Peyer's patch (tissue), 4 donors: ENCODE measurements around the gene CST3.

Experiments
- POLR2A ChIP-seq, 2 donors: fragments of 450-650 bp; IDR thresholded peaks; one replicate each; pipeline ENCODE4 v1.5.1; 2017; ENCODE audit warnings: antibody characterized with exemption in 2 of 2, mild to moderate bottlenecking in 2 of 2, moderate library complexity in 2 of 2
- TF ChIP-seq, protein P1 (sequence below), 6 experiments: fragments of 450-650 bp in 4 of 6; fragments of 200-600 bp in 2 of 6; sonication (generic) in 1 of 6; IDR thresholded peaks; one replicate each; pipeline ENCODE4 v1.5.1; 2017 to 2019; ENCODE audit warnings: antibody characterized with exemption in 6 of 6, mild to moderate bottlenecking in 3 of 6, moderate library complexity in 1 of 6

DNA sequence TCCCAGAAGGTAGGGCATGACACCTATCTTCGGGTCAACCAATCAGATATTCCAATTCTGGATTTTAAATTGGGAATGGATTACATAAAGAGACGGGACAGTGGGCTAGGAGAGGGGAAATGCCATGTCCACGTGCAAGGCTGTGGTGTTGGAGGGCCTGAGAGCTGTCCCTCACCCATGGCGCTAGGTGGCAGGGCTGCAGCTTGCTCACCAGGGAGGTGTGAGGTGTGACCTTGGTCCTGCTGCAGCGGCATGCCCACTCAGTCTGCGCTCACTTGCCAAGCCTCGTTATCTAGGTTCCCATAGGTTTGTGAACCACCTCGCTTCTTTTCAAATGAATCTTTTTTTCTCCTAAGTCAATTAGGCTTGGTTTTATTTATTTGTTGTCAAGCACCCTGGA, 19.4 kb upstream of the CST3 start:
- TF ChIP-seq POLR2A (IDR thresholded peaks at IDR 0.05) = no peak
- TF ChIP-seq, protein P1, sequence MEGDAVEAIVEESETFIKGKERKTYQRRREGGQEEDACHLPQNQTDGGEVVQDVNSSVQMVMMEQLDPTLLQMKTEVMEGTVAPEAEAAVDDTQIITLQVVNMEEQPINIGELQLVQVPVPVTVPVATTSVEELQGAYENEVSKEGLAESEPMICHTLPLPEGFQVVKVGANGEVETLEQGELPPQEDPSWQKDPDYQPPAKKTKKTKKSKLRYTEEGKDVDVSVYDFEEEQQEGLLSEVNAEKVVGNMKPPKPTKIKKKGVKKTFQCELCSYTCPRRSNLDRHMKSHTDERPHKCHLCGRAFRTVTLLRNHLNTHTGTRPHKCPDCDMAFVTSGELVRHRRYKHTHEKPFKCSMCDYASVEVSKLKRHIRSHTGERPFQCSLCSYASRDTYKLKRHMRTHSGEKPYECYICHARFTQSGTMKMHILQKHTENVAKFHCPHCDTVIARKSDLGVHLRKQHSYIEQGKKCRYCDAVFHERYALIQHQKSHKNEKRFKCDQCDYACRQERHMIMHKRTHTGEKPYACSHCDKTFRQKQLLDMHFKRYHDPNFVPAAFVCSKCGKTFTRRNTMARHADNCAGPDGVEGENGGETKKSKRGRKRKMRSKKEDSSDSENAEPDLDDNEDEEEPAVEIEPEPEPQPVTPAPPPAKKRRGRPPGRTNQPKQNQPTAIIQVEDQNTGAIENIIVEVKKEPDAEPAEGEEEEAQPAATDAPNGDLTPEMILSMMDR (IDR thresholded peaks at IDR 0.05) = no peak
